Fibroblast of skin of right quadriceps (primary cell): ENCODE measurements around the gene PIF1.

Source experiments
- DNase-seq: peaks from one replicate; pipeline ENCODE4 v3.0.0-alpha.2; 2013

The PIF1 gene, protein sequence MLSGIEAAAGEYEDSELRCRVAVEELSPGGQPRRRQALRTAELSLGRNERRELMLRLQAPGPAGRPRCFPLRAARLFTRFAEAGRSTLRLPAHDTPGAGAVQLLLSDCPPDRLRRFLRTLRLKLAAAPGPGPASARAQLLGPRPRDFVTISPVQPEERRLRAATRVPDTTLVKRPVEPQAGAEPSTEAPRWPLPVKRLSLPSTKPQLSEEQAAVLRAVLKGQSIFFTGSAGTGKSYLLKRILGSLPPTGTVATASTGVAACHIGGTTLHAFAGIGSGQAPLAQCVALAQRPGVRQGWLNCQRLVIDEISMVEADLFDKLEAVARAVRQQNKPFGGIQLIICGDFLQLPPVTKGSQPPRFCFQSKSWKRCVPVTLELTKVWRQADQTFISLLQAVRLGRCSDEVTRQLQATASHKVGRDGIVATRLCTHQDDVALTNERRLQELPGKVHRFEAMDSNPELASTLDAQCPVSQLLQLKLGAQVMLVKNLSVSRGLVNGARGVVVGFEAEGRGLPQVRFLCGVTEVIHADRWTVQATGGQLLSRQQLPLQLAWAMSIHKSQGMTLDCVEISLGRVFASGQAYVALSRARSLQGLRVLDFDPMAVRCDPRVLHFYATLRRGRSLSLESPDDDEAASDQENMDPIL

DNA sequence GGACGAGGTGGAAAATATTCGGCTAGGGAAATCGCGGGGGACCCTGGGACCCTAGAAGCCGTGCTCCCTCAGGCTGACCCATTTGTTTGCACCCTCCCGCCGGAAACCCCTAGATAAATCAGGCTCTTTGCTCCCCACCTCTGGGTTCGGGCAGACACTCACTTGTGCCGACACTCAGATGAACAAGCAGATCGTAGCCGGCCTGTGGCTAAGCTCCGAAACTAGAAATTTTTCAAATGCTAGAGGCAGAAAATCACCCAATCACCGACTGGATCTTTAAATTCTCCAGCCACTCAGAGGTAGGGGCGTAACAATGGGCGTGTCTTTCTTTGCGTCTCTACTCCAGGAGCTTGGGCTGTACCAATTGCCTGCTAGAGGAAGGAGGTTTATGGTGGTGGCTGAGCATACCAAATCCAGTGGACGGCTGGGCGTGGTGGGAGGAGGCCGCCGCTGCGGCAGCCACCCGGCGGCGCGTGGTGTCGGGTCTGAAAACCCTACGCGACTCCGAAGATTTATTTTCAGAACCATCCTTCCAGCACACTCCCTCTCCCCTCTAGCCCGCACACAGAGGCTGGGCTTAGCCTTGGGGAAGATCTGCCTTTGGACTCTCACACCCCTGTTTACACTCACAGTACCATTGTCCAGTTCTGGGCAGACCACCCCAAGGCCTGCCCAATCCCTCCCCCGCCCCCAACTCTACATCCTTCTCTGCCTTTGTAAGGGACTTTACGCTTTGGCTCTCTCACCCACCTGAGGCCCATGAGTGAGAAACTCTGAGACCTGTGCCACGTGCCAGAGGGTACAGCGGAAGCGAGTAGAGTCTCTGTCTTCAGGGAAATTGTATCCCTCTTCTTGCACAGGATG lies at the start of gene PIF1:
TSS of gene PIF1 (minus strand) at position 217 of the 864 bp plus-strand sequence. CDS start 1,312 bp downstream, outside the sequence.
- DNase-seq = peak; percentile 99

DNA sequence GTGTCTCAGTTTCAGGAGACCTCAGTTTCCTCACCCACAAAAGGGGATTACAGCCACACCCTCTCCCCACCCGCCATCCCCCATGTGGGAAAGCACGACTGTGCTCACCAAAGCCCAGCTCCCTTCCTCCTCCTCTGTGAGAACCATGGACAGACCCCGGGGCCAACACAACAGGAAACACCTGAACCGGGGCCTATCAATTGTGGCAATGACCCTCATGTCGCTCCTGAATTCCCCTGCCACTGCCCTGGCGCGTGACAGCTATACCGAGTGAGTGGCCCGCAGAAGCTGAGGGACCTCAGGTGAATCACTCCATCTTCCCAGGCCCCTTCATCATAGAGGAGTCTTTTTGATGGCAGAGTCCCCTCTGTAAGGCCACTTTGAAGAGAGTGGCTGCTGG lies 44.9 kb upstream of the PIF1 start:
- DNase-seq = no peak

DNA sequence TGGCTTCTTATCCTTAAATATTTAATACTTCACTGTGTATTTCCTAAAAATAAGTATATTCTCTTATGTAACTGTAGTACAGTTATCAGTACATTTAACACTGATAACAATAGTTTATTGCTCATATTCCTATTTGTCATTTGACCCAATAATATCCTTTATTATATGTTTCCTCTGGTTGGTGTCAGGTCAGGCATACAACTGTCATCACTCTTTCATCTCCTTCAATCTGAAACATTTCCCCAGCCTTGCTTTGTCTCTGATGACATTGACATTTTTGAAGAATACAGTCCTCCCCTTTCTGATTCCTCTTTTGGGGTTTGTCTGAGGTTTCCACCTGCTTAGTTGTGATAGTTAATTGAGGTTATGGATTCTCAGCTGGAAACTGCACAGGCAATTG lies 44.1 kb upstream of the PIF1 start:
- no peak for DNase-seq

DNA sequence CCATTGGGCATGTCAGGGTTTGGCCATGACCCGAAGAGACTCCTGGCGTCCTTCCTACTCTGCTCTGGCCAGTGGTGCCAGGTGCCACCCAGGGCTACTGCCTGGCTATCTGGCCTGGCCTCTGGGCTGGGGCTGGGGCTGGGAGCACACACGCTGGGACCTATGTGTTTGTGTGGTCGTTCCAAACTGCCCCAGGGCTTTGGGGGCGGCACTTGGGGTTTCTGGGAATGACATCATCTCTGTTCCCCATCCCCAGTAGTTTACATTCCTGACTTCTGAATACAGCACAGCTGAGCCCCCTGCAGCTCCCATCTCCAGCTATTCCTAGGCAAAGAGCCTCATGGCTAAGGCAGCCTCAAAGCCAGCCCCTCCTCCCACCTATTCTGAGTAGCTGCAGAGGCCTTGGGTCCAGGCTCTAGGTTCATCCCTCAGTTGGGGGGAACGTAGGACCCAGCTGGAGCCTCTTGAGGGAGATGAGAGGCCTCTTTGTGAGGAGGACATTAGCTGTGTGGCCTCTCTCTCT lies 40.6 kb upstream of the PIF1 start:
- peak; percentile 92 for DNase-seq

DNA sequence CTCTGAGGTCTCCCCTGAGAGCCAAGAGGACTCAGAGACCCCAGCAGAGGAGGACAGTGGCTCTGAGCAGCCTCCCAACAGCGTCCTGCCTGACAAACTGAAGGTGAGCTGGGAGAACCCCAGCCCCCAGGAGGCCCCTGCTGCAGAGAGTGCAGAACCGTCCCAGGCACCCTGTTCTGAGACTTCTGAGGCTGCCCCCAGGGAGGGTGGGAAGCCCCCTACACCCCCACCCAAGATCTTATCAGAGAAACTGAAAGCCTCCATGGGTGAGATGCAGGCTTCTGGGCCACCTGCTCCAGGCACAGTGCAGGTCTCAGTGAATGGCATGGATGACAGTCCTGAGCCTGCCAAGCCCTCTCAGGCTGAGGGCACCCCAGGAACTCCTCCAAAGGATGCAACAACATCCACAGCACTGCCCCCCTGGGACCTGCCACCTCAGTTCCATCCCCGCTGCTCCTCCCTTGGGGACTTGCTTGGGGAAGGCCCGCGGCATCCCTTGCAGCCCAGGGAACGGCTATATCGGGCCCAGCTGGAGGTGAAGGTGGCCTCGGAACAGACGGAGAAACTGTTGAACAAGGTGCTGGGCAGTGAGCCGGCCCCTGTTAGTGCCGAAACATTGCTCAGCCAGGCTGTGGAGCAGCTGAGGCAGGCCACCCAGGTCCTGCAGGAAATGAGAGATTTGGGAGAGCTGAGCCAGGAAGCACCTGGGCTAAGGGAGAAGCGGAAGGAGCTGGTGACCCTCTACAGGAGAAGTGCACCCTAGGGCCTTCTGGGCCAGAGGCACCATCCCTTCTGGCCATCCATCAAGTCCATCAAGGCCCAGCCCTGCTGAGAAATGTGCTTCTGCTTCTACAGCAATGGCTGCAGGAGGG lies 39.9 kb upstream of the PIF1 start:
- DNase-seq = no peak

DNA sequence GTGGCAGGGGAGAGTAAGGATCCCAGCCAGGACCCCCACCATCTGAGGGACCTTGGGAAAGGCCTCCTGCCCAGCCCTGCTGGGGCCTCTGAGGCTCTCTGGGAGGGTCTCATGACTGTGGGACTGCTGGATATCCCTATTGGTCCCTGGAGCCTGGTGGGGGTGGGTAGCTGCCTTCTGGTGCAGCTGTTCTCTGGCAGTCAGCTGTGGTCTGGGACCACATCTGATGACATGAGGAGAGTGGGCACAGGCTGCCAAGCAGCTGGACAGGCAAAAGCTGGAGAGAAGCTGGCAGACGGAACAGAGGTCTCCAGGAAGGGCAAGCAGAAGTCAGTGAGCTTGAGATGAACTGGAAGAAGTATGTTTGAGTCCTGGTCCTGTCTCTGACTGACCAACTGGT lies 38.6 kb upstream of the PIF1 start:
- no peak for DNase-seq

DNA sequence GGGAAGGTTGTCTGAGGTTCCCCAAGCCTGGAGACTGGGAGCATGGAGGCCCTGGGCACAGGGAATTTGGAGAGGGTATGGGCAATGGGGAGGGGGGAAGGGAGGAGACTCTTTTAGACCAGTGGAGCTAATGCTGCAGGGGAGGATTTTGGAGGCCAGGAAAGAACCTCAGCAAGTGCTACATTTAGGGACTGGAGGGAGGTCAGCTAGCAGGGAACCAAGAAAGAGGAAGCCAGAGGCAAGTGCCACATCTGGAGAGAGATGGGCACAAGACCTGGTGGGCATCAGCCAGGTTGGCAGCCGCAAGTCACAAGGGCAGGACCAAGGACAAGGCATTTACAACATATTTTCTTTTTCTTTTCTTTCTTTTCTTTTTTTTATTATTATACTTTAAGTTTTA lies 37.0 kb upstream of the PIF1 start:
- no peak for DNase-seq

DNA sequence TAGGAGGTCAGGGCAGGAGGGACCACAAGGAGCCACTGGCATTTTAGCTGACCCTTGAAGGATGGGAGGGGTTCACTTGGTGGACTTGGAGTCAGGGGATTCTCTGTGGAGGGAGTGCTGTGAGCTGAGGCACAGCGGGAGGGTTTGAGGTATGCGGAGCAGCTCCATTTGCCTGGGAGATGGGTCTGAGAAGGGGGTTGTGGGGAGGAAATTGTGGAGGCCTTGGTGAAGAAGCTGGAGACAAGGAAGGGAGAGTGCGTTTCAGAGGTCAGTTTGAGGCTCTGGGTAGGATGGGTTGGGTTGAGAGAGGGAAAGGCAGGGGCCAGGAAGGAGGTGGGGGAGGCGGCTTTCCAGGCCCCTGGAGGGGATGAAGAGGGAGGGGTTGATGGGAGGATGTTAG lies 36.5 kb upstream of the PIF1 start:
- DNase-seq = no peak

DNA sequence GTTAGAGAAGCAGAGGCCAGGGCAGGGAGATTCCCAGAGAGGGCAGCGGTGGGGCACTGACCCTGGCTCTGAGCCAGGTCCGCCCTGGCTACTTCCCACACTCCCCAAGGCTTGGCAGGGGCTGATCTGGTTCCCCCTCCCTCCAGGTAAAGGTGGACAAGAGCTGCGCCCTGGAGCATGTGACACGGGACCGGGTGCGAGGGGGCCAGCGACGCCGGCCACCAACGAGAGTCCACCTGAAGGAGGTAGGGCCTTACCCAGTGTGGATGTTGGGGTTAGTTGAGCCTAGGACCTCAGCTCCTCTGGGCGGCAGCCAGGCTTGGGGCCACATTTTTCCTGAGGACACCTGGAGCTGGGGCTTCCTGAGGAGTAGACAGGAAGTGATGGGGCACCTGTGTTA lies 35.9 kb upstream of the PIF1 start:
- no peak for DNase-seq

DNA sequence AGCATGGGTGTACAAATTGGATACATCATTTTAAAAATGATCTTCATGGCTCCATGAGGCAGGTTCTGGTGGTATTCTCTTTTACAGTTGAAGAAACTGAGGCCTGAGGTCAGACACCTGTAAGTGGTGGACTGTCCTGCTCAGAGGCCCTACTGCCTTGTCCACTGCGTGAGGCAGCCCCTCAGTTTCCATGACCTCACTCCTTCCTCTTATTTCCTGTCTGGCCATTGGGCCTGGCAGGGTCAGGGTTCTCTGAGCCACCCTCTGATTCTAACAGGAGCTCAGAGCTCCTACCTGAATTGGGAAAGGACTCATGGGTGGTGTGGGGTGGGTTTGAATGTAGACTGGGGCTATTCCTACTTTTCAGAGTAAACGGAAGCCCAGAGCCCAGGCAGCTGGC lies 33.8 kb upstream of the PIF1 start:
- no peak for DNase-seq

DNA sequence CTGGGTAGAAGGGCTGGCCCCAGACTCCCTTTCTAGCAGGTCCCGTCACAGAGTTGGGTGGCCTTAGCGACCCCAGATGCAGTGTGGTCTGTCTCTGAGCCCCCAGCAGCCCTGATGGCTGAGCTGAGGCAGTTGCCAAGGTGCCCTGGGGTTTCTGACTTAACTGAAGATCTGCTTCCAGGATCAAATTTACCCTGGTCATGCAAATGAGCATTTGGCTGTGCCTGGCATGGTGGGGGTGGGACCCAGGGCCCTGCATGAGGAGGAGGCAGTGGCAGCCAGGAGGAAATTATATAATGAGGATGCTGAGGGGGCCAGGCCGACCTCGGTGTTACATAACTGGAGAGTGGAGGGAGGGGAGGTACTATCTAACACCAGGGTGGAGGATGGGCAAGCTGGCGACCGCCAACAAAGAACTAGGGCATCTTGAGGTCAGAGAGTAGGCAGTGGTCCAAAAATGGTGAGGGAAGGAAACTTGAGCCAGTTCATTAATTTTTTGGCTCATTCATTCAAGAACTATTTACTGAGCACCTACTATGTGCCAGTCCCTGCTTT lies 32.7 kb upstream of the PIF1 start:
- DNase-seq = no peak

DNA sequence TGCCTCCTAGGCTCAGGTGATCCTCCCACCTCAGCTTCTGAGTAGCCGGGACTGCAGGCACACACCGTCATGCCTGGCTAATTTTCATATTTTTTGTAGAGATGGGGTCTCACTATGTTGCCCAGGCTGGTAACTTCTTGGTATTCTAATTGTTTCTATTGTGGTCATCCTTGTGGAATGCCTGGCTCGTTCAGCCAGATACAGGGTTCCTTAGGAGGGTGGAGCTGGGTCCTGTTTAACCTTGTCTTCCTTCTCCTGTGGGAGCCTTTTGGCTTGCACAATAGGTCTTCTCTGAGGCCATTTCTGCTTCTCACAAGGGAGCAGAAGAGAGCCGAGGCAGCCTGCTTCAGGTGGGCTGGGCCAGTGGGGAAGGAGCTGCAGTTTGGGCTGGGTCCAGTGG lies 32.0 kb upstream of the PIF1 start:
- DNase-seq = peak; percentile 48

DNA sequence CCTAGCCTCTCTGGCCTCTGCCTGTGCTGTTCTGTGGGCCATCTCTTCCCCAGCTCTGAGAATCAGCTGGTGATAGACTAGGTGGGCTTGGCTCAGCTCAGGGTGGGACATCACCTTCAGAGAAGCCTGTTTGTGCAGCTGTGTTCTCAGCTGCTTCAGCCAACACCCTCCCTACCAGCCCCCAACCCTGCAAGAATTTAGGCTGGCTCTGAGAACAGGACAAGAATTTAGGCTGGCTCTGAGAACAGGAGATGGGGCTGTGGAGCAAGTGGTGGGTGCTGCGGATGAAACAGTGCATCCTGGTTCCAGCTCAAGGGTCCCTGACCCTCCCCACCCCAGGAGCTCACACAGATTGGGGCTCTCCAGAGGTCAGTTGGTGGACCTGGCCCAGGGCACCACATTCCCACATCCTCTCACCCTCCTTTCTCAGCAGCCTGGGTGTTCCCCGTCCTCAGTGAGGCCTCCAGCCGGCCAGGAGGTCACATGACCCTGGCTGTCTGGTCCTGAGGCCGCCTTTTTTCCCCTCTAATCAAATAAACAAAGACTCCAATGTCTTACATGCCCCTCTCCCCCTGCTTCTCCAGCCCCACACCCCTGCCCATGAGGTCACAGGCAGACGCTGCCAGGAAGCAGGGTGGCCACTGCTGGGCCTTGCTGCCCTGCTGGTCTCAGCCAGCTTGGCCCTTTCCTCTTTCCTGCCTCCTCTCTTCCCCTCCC lies 31.1 kb upstream of the PIF1 start:
- DNase-seq = no peak

DNA sequence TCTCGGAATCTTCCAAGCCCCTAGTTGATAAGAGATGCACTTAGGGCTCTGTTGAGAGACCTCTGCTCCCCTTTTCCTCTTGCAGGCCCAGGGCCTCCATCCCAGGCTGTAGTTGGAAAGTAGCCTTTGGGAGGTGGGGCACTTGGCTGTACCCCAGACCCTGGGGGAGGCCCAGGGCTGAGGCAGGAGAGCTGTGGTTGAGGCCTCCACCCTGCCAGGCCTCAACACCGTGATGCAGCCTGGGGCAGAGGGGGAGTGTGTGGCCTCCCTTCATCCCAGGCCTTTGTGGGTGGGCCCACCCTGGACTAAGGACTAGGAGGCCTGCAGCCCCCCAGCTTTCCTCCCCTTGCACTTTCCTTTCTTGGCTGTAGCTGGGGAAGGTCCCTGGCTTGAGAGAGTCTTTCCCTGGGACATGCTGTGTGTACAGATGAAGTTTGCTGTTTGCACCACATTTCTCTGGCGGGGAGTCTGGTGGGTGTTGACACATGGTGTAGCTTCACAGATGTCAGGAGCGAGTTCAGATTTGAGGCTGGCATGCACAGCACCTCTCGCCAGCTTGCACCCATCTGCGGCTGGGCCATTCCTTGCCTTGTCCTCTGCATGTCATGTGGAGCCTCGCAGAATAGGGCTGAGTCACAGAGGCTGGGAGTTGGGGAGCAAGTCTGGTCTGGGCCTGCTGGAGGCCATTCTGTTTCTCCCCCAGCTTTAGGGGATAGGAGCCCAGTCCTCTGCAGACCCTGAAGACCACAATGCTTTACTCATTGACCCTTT lies 29.9 kb upstream of the PIF1 start:
- peak; percentile 33 for DNase-seq

DNA sequence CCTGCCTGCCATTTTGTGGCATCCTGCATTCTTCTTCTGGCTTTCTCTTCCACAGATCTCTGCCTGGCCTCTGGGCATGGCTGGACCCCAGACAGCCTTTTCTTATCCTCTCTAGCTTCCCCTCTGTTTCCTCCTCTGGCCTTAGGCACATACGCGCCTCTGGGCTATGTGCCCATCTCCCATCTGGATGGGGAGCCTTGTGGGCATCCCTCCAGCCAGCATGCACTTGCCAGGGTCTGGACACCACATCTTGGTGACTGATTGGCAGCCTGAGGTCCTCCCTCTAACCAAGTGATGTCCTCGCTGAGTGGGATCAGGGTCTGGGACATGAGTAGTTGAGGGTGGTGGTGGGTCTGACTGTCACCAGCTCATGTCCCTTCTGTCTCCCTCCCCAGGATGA lies 29.1 kb upstream of the PIF1 start:
- no peak for DNase-seq

DNA sequence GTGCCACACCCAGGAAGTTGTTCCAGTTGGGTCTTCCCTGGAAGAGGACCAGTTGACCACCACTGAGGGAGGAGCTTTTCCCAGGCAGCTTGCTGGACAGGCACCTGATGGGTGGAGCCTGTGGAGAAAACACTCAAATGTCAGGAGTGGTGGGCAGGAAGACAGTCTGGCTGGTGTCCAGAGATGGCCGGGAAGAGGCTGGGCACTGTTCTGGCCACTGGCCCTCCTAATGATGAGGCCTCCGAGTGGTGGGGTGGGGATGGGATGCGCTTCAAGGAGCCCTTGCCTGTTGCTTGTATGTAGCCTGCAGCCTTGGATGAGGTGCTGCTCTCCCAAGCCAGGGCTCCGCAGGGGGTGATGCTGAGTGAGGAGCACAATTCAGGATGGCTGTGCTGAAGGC lies 28.6 kb upstream of the PIF1 start:
- DNase-seq = no peak

DNA sequence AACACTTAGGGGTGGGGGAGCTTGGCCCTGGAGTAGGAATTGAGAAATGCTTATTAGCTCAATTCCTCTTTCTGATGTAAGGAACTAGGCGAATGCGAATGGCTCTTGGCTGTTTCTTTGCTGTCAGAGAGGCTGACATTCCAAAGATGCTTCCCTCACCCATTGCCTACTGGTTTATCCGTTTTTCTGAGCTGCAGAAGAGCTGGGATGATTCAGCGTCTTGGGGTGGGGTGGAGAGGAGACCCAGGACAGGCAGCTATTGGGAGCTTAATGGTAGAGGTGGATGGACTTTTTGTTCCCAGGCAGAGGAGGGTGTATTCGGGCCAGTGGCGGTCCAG lies 26.0 kb upstream of the PIF1 start:
- peak; percentile 91 for DNase-seq

DNA sequence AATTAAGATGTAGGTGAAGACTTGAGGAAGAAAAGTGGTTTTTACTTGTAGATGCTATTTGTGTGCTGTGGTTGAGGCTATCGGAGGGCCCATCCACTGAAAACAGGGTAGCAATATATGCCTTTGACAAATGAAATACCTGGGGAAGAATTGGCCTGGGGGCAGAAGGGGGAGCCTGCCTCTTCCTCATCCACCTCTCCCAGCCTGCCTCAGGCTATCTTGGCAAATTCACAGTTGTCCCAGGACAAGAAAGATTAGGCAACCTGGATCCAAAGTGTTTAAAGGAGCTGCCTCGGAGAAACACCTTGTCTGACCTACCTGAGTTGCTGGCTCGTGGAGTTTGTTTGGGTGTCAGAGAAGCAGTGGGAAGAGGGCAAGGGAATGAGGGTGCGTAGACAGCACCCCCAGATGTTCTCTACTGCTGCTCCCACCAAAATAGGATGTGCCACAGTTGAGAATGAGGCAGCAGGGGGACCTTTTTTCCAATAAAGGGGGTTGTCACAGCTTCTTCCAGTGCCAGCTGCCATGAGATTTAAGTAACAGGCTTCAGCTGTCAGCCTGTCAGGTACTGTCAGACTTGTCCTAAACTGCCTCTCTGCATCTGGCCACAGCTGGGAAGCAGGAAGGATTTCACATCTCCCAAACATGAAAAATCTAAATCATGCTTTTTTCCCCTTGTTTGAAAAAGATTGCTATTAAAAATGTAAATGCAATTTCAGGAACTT lies 25.5 kb upstream of the PIF1 start:
- no peak for DNase-seq

DNA sequence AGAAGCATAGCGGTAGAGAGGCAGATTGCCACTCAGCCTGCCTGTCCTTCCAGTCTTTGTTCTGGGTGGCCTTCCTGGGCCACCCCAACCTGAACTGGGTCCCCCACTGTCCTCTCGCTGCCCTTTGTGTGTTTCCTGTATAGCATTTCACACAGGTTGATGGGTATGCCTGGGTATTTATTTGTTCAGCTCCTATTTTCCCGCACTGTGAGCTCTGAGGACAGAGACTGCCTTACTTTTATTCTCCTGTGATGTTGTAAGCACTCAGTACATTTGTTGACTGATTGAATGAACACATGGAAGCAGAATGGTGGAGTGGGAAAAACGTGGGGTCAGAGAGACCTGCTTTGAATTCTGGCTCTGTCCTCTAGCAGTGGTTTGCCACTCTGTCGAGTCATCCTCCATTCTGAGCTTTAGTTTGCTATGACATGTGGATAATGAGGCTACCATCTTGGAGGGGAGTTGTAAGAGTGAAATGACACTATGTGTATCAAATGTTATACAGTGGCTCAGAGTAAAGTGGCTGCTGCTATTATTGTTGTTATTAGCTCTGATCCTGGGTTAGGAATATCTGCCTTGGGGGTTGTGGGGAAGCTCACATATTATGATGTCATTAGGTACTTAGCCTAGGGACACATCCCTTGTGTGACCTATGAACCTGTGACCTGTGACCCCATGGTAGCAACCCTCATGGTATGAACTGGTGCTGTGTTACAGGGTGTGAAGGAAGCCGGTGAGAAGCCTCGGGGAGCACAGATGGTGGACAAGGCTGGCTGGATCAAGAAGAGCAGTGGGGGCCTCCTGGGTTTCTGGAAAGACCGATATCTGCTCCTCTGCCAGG lies 22.6 kb upstream of the PIF1 start:
- DNase-seq = no peak
